Measurements from ENCODE around the gene APLNR.

The APLNR gene

DNA sequence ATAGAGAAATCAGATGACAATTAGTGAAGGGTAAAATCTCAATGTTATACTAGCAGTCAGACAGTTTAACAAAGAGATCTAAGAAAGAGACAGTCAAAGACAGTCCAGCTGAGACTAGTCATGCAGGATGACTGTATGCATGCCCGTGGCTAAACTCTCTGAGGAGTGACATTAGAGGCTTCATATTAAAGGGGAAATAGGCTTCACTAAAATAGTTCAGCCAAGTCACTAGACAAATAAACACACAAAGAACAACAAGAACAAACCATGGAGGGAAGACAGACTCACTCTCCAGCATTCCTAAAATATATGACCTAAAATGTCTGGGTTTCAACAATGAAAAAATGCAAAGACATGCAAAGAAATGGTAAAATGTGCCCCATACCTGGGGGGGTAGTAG is 18.6 kb upstream of the APLNR start:
- in situ Hi-C loops (cut with HindIII; ENCODE audit: low pct_ligation_motif_present, low pct_unique_long_range_greater_than_20kb, low sequenced_read_pairs) = no loop called here
- DNase-seq = no peak

DNA sequence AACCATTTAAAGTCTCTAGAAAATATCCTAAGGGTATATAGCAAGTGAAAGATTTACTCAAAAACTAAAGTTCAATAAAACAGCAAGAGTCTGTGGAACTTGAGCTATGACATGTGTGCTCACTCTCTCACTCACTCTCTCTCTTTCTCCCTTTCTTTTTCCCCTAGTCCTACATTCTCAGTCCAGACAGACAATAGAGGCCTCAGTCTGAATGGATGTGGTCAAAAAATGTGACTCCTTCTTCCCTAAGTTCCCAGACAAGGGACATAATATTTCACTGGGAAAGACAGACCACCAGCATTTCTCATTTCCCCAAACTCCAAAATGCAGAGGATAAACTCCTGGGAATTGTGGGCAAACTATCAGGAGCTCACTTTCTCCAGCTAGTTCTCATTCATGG is 17.6 kb upstream of the APLNR start:
- in situ Hi-C loops (cut with HindIII; ENCODE audit: low pct_ligation_motif_present, low pct_unique_long_range_greater_than_20kb, low sequenced_read_pairs) = no loop called here

DNA sequence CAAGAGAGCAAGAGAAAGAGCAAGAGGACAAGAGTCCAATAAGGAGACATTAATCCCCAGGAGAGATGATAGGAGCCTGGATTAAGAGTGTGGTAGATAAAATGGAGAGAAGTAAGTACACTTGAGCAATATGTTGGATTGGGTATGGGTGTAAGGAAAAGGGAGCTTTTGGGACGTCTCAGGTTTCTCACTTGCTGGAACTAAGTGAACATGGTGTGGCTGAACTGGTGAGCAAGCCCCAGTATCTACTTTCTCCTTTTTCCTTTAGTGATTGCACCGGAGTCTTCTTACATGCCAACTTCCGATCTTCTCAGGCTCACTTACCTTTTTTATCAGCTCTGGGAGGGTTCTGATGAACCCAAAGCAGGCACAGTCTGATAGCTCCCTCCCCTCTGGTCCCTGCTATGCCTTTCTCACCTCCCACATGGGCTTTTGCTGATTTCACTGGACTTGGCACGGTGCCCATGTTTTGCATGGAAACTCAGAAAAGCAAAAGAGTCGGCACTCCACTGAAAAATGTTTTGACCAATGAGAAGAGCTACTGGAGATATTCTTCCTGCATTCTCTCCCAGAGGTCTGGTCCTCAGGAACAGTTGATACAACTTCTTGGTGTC is 14.5 kb upstream of the APLNR start:
- in situ Hi-C loops (cut with HindIII; ENCODE audit: low pct_ligation_motif_present, low pct_unique_long_range_greater_than_20kb, low sequenced_read_pairs) = no loop called here
- no peak for DNase-seq

More for the DNA sequence above, 17.6 kb upstream of the APLNR start:
- DNase-seq = no peak

DNA sequence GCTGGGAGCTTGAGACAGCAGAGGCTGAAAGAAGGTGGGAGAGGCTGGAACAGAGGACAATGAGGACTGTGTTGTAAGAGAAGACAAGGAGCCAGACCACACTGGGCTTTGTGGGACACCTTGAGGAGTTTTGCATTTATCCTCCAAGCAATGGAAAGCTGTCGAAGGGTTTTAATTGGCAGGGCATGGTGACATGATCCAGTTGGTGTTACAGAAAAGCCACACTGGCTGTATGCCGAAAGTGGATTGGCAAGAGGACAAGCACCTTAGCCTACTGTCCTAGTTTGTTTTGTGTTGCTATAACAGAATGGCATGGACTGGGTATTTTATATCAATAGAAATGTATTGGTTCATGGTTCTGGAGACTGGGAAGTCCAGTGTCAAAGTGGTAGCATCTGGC is 14.0 kb upstream of the APLNR start:
- in situ Hi-C loops (cut with HindIII; ENCODE audit: low pct_ligation_motif_present, low pct_unique_long_range_greater_than_20kb, low sequenced_read_pairs) = no loop called here
- no peak for DNase-seq

DNA sequence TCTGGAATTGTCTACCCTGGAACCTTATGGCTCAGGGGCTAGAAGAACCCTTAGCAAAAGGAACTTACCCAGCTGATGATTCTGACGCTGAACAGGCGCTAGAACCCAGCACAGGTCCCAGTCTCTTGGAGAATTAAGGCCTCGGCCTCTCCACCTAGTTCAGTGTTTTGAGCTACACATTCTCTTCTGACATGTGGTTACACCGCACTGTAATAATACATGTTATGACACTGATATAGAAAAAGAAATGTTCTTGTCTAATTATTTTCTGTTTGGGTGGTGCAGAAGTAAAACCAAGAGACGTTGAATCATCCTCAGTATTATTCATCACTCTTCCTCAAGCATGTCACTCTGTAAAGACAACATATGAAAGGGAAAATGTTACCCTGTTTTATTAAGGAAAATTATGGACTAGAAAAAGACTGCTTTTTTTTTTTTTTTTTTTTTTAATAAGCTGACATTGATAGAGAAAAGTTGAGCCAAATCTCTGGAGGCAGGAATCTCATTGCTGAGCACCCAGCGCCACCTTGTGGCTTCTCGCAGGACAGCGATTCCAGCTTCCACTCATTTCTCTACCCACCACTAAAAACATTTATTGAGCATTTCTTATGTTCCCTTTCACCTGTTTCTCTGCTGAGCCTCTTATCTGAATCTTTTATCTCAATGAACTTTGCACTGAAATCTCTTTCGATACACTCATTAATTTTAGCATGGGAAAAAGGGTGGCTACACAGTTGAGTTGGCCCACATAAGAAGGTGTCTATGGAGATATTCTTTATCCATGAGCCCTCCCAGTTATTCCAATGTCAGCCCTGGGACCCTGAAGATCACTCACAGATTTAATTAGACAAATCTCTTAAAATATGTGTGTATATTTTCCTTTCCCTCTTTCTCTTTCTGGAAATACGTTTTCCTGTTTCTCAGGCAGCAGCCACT is 12.6 kb upstream of the APLNR start:
- peak; percentile 41 for DNase-seq

DNA sequence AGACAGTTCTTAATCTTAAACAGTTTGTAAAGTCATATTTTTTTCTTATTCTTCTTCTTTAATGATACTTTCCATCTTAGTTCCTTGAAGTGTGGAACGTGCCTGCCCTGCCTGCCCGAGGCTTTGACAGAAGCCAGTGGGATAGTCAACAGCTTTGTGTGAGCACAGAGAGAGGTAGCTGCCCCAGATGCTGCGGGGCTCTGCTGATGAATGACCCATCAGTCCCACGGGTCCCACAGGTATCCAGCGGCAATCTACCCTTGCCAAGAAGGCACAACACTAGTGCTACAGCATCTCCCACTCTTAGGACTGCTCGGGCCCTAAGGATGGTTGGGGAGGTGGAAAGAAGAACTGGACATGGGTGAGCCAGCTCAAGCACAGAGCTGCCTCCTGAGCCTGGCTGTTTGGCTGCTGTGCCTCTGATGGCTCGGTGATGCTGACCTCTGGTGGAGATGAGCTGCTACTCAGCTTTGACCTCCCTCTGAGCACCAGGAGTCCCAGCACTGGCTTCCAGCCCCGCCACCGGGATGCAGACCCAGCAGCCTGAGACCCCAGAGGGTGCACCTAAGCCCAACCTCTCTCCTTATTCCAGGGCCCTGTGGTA is 11.8 kb upstream of the APLNR start:
- in situ Hi-C loops (cut with HindIII; ENCODE audit: low pct_ligation_motif_present, low pct_unique_long_range_greater_than_20kb, low sequenced_read_pairs) = no loop called here
- peak; percentile 38 for DNase-seq

More for the DNA sequence above, 12.6 kb upstream of the APLNR start:
- in situ Hi-C loops (cut with HindIII; ENCODE audit: low pct_ligation_motif_present, low pct_unique_long_range_greater_than_20kb, low sequenced_read_pairs) = no loop called here

DNA sequence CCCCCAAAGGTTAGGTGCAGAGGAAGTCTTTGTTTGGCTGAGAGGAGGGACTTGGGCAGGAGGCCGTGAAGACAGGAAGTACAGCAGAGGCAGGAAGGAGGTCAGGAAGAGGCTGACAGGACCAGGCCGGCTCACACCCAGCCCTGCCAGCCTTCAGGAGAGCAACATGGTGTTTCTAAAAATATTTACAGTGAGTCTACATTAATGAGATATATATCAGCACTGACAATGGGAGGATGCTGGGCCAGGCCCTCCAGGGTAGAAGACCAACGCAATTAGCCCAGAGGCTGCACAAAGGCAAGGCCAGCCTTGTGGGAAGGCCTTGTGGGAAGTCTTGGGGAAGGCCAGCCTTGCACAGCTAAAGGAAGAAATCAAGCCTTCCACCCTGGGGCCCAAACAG is 7.9 kb upstream of the APLNR start:
- in situ Hi-C loops (cut with HindIII; ENCODE audit: low pct_ligation_motif_present, low pct_unique_long_range_greater_than_20kb, low sequenced_read_pairs) = no loop called here
- DNase-seq = no peak

DNA sequence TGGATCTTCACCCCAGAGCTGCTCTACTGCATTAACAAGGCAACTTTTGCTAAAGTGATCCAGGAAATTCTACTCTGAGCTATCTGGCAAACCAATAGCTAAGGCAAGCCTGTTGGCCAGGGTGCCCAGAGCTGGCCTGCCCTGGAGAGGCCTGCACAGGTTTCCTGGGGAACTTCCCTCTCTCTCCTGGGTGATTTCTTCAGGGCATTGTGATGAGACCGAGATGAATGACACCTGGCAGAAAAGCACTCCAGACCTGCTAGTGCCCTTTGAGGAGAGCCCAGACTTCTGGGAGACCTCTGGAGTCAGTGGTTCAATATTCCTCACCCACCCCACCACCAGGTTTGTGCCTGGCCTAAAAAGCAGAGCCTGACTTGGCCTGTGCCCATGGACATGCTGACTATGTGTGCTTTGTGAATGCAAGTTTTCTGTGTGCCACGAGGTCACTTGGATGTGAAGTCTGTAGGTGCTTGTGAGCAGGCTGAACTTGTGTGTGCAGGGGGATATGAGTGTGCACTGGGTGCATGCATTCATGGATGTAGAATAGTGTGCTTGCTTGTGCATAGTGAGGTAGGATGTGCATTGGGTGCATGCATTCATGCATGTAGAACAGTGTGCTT is 4.4 kb upstream of the APLNR start:
- in situ Hi-C loops (cut with HindIII; ENCODE audit: low pct_ligation_motif_present, low pct_unique_long_range_greater_than_20kb, low sequenced_read_pairs) = no loop called here
- no peak for DNase-seq

DNA sequence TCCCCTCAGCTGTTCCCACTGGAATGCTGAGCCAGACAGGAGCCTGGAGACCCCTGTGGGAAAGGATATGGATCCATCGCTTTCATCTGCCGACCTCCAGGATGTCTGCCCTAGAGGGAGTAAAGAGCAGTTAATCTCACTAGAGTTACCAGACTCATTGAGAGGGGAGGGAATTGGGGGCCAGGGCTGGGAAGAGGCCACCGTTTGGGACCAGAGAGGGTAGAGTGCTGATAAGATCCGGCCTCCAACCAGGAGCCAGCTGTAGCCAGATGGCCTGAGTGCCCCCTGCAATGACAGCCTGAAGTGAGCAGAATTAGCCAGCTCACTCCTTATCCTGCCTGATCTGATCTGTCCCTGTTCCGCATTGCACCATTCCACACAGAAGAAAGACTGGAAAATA is 3.7 kb upstream of the APLNR start:
- in situ Hi-C loops (cut with HindIII; ENCODE audit: low pct_ligation_motif_present, low pct_unique_long_range_greater_than_20kb, low sequenced_read_pairs) = no loop called here
- no peak for DNase-seq

DNA sequence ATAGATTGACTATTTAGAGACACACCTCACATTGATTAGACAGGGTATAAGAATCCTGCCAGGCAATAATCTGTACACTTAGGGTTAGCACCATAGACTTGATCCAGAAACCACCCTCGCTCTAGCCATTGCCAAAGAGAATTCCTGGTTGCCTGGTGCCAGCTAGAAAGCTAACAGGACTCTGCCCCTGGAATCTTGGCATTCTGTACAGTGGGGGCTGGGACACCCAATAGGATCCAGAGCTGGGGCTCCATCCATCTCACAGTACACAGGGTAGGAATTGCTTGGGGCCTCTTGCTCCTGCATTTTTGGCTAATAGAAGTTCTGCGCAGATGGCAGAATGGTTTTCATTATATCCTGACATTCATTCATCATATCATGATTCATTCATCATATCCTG is 3.0 kb upstream of the APLNR start:
- DNase-seq = no peak
- in situ Hi-C loops (cut with HindIII; ENCODE audit: low pct_ligation_motif_present, low pct_unique_long_range_greater_than_20kb, low sequenced_read_pairs) = no loop called here

DNA sequence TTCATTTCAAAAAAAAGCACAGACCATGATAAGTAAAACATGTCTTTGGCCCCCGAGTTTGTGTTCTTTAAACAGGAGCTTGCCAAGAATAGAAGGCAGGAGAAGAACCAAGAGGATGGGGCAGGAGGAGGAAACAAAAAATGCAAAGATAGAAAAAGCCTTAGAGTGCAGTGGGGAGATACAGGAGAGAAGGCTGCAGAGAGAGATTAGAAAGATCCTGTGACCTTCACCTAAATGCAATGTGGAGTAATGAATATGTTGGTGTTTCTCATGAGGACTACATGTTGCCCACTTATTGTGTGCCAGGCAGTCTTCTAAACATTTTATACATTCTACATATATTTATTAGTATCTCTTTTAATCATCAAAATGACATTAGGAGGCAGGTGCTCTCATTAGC is 2.3 kb upstream of the APLNR start:
- no peak for DNase-seq
- in situ Hi-C loops (cut with HindIII; ENCODE audit: low pct_ligation_motif_present, low pct_unique_long_range_greater_than_20kb, low sequenced_read_pairs) = no loop called here

DNA sequence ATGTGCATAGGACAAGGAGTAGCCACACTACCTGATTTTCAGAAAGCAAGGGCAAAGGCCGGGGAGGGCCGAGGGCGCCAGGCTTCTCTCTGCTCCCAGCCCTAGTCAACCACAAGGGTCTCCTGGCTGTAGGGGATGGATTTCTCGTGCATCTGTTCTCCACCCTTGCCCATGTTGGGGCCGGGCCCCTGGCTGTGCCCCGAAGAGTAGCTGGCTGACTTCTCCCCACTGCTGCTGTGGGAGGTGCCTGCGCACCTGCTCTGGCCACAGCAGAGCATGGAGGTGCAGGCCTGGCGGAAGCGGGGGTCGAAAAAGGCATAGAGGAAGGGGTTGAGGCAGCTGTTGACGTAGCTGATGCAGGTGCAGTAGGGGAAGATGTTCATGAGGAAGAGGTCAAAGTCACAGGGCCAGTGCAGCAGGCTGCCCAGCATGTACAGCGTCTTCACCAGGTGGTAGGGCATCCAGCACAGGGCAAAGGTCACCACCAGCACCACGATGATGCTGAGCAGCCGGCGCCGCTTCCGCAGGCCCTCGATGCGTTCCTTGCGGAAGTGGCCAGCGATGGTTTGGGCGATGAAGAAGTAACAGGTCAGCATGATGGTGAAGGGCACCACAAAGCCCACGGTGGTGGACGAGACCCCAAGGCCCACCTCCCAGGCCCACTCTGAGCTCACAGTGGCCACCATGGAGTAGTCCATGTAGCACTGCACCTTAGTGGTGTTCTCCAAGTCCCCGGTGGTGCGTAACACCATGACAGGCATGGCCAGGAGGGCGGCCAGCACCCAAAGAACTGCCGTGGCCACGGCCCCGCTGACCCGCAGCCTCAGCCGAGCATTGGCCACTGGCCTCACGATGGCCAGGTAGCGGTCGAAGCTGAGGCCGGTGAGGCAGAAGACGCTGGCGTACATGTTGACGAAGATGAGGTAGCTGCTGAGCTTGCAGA is 1.0 kb downstream of the APLNR start:
- in situ Hi-C loops (cut with HindIII; ENCODE audit: low pct_ligation_motif_present, low pct_unique_long_range_greater_than_20kb, low sequenced_read_pairs) = no loop called here
- no peak for DNase-seq

DNA sequence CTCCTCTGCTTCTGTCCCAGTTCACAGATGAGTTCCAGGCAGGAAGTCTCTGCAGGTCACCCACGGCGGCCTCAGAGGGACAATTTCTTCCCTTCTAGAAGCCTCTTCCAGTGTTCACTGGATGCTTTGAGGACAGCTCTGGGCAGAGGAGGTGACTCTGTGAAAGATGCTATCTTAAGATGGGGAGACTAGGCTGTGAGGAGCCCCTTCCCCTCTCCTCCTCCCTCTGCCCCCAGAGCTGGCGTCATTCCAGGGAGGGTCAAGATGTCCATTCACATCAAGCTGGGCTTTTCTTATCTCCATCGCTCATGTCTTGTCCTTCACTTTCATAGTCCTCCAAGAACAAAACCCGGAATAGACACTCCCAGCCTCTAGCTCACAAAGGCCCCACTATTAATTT is 3.3 kb downstream of the APLNR start:
- no peak for DNase-seq
- in situ Hi-C loops (cut with HindIII; ENCODE audit: low pct_ligation_motif_present, low pct_unique_long_range_greater_than_20kb, low sequenced_read_pairs) = no loop called here

DNA sequence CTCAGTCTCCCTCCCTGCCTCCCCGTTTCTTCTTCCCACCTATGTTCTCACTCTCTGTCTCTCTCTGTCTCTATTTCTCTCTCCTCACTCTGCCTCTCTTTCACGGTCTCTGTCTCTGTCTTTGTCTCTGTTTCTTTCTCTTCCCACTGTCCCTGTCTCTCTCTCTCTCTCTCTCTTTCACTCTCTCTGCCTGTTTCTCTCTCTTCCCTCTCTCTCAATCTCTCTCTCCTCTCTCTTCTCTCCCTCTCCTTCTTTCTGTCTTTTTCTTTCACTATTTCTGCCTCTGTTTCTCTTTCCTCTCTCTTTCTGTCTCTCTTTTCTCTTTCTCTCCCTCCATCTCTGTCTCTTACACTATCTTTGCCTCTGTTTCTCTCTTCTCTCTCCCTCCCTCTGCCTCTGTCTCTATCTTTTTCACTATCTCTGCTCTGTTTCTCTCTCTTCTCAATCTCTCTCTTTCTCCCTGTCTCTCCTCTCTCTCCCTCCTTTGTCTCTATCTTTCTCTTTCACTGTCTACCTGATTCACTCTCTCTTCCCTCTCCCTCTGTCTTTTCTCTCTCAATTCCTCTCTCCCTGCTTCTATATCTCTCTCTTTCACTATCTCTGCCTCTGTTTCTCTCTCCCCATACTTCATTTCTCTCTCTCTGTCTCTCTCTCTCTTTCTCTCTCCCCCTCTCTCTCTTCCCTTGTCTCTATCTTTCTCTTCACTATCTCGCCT is 5.4 kb downstream of the APLNR start:
- DNase-seq = no peak
- in situ Hi-C loops (cut with HindIII; ENCODE audit: low pct_ligation_motif_present, low pct_unique_long_range_greater_than_20kb, low sequenced_read_pairs) = no loop called here

DNA sequence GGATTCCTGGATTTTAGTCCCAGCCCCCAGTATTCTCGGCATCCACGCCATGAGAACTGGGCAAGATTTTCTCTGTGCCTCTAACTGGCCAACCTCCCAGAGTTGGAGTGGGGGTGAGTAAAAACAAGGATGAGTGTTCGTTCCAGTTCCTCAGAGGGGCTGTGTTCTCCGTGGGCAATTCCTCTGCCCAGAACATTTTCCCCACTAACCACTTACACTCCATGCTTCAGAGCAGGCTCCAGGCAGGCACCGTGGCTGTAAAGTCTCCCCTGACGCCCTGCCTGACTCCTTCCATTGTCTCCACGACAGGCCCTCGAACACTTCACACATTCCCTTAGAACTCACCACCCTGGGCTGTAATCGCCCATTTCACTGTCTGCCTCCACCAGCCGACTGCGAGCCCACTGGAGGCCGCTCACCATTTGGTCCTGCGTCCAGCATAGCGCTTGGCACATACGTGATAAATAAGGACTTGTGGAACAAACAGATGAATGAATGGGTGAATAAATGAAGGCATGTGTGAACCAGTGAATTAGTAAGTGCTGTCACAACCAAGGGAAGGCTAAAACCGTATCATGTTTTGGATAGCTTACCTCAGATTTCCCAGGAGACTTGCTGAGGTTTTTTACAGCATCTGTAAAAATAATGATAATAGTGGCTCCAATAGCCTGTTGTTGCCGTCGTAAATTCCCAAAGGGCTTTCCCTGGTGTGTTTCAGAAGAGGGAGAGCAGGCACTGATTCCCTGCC is 6.1 kb downstream of the APLNR start:
- in situ Hi-C loops (cut with HindIII; ENCODE audit: low pct_ligation_motif_present, low pct_unique_long_range_greater_than_20kb, low sequenced_read_pairs) = no loop called here
- DNase-seq = no peak

DNA sequence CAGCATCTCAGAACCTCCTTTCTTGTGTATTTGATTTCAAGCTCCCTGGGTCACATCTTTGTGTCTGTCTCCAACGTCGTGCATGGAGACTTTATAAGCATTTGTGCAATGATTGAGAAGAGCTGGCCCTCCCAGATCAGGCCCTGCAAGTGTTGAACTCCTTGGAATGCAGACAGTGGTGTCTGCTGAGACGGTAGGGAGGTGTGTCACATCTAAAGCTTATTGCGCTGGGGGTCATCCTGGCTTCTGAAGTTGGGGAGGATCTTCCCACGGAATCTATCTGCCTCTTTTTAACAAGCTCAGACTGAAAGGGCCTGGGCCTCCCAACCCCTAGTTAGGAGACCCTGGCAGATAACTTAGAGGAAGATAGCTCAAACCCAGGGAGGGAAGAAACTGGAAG is 6.7 kb downstream of the APLNR start:
- DNase-seq = no peak
- in situ Hi-C loops (cut with HindIII; ENCODE audit: low pct_ligation_motif_present, low pct_unique_long_range_greater_than_20kb, low sequenced_read_pairs) = no loop called here

DNA sequence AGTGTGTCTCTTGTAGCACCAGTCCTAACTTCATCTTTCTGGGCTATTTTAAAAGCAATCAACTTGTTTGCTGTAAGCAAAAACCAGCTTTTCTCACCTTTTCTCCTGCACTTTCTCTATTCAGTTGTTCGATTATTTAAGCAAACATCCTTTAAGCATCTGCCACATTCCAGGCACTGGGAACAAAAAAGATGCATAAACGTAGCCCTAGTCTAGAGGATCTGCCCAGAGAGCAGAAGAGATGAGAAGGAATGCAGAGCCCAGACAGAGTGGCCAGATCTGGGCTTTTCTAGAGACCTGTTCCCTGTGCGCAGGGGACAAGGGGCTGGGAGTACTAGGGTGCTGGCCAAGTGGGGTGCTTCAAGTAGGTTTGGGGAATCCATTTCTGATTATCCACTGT is 8.4 kb downstream of the APLNR start:
- in situ Hi-C loops (cut with HindIII; ENCODE audit: low pct_ligation_motif_present, low pct_unique_long_range_greater_than_20kb, low sequenced_read_pairs) = no loop called here
- no peak for DNase-seq
